BE2C (cell line): ENCODE results near the gene UPF3A.
"Not testable (repeated sequence)": the region's sequence is repeated elsewhere in the genome, so short reads cannot be mapped to it uniquely, and the experiment has no call there.

Source experiments
- DNase-seq: peaks from one replicate; pipeline ENCODE4 v3.0.0-alpha.2; 2020
- H3K27me3 ChIP-seq: fragments of 250-450 bp; sonication (Bioruptor Pico); 2 replicates; pipeline ENCODE4 v1.5.1; 2020; ENCODE audit warnings: mild to moderate bottlenecking
- H3K36me3 ChIP-seq: fragments of 250-450 bp; sonication (Bioruptor Pico); 2 replicates; pipeline ENCODE4 v1.5.1; 2020; ENCODE audit warnings: mild to moderate bottlenecking
- H3K4me1 ChIP-seq: fragments of 250-450 bp; sonication (Bioruptor Pico); 2 replicates; pipeline ENCODE4 v1.5.1; 2020
- H3K4me3 ChIP-seq: 2 replicates; pipeline ENCODE4 v1.5.1; 2011; ENCODE audit warnings: low read depth, low read length
- H3K9me3 ChIP-seq: fragments of 250-450 bp; sonication (Bioruptor Pico); 2 replicates; pipeline ENCODE4 v1.5.1; 2020
- TF ChIP-seq, protein P1 (sequence below): IDR thresholded peaks from 2 replicates; pipeline ENCODE4 v1.5.1; 2012; ENCODE audit warnings: mild to moderate bottlenecking, low read depth, low read length

The UPF3A gene

DNA sequence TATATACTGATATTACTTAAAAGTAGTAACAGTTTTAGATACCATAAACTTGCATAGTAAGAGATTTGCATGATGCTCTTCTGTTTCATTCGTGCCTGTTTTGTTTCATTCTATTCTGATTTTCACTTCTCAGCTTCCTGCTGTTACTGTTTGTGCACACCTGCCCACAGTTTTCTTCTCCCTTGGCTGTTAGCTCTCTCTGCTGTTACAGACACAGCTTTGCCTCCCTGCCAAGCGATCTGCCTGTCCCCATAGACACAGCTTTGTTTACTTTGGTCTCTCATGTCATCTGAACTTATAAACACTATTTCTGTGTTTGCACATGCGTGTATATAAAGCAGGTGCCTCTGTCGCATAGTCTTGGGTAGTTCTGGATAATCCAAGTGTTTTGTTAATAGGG, 21.4 kb upstream of the UPF3A start:
- TF ChIP-seq, protein P1, sequence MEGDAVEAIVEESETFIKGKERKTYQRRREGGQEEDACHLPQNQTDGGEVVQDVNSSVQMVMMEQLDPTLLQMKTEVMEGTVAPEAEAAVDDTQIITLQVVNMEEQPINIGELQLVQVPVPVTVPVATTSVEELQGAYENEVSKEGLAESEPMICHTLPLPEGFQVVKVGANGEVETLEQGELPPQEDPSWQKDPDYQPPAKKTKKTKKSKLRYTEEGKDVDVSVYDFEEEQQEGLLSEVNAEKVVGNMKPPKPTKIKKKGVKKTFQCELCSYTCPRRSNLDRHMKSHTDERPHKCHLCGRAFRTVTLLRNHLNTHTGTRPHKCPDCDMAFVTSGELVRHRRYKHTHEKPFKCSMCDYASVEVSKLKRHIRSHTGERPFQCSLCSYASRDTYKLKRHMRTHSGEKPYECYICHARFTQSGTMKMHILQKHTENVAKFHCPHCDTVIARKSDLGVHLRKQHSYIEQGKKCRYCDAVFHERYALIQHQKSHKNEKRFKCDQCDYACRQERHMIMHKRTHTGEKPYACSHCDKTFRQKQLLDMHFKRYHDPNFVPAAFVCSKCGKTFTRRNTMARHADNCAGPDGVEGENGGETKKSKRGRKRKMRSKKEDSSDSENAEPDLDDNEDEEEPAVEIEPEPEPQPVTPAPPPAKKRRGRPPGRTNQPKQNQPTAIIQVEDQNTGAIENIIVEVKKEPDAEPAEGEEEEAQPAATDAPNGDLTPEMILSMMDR: no peak
- Histone ChIP-seq H3K36me3 (peaks cover 72% of the 10 kb centered on the region), H3K27me3 (no peaks in the 10 kb centered on the region), H3K4me1 (no peaks in the 10 kb centered on the region), H3K4me3 (no peak overlapping the region), H3K9me3 (no peaks in the 10 kb centered on the region)
- DNase-seq: no peak

DNA sequence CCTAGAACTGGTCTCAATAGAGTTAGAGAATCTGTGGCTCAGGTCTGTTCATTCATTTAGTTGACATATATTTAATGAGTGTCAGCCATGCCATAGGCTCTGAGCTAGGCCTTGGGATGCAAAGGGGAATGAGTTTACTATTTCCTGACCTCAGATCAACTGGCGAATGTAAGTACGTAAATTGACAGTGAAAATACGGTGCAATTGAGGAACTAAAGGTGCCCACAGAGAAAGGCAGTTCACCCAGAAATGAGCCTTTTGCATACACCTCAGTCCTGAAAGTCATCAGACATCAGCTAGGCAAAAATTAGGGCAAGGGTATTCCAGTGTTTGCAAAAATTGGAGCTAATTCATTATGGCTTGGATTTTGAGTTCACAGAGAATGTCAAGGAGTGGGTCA, 20.6 kb upstream of the UPF3A start:
- peaks cover 75% of the 10 kb centered on the region for H3K36me3 ChIP-seq
- H3K9me3 ChIP-seq: no peaks in the 10 kb centered on the region
- no peak for DNase-seq
- H3K4me3 ChIP-seq: no peak overlapping the region
- no peaks in the 10 kb centered on the region for H3K4me1 ChIP-seq
- no peaks in the 10 kb centered on the region for H3K27me3 ChIP-seq
- TF ChIP-seq, protein P1: no peak

DNA sequence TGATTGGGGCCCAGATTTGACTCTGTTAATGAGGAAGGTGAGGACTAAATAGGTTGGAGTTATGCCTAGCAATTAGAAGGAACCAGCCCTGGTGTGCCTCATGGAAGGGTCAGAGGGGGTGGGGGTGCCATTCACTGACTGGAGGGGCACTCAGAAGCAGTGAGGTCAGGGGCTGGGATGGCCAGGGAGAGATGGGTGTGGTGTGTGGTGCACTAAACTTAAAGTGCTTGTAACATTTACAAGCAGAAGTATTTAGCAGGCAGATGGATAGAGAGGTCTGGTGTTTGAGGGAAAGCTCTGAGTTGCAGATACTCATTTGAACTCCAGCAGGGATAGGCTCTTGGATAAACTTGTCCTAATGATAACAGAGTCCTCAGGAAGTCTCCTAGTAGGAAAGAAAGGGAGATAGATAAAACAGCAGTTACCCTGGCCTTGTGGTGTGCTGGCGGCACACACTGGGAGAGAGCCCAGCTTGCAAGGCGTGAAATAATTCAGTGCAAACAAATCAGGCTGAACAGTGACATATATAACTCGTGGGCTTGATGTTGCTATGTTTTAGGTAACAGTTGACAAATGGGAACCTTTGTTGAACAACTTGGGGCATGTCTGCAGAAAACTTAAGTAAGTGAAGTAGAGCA, 20.0 kb upstream of the UPF3A start:
- peaks cover 81% of the 10 kb centered on the region for H3K36me3 ChIP-seq
- DNase-seq: no peak
- no peak overlapping the region for H3K4me3 ChIP-seq
- TF ChIP-seq, protein P1: no peak
- H3K4me1 ChIP-seq: no peaks in the 10 kb centered on the region
- no peaks in the 10 kb centered on the region for H3K9me3 ChIP-seq
- H3K27me3 ChIP-seq: no peaks in the 10 kb centered on the region

DNA sequence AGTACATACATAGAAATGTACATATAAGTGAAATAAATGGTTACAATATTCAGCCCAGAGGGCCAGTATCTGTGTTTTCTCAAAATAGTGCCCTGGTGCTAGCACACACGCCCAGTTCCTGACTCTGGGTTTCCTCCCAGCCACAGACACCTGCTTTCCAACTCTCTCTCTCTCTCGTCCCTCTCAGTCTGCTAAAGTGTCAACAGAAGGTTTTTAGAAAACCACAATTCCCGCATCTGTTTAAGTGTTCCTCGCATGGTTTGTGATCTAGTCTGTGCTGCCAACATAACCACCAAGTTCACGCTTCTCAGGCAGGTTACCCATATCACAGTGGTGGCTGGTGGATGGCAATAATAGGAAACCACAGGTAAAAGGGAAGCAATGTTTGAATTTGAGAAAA, 17.8 kb upstream of the UPF3A start:
- TF ChIP-seq, protein P1: no peak
- DNase-seq: no peak
- no peaks in the 10 kb centered on the region for H3K4me1 ChIP-seq
- no peaks in the 10 kb centered on the region for H3K9me3 ChIP-seq
- H3K36me3 ChIP-seq: peaks cover 92% of the 10 kb centered on the region
- no peak overlapping the region for H3K4me3 ChIP-seq
- H3K27me3 ChIP-seq: no peaks in the 10 kb centered on the region

DNA sequence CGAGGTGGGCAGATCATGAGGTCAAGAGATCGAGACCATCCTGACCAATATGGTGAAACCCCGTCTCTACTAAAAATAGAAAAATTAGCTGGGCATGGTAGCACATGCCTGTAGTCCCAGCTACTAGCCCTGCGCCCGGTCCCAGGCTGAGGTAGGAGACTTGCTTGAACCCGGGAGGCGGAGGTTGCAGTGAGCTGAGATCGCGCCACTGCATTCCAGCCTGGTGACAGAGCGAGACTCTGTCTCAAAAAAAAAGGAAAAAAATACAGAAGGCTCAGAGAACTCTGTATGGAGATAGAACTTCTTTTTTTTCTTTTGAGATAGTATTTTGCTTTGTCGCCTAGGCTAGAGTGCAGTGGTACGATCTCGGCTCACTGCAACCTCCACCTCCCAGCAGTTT, 17.1 kb upstream of the UPF3A start:
- not testable (repeated sequence) for H3K4me3 ChIP-seq, H3K9me3 ChIP-seq, H3K4me1 ChIP-seq, DNase-seq, H3K27me3 ChIP-seq
- H3K36me3 ChIP-seq: peaks cover 95% of the 10 kb centered on the region

DNA sequence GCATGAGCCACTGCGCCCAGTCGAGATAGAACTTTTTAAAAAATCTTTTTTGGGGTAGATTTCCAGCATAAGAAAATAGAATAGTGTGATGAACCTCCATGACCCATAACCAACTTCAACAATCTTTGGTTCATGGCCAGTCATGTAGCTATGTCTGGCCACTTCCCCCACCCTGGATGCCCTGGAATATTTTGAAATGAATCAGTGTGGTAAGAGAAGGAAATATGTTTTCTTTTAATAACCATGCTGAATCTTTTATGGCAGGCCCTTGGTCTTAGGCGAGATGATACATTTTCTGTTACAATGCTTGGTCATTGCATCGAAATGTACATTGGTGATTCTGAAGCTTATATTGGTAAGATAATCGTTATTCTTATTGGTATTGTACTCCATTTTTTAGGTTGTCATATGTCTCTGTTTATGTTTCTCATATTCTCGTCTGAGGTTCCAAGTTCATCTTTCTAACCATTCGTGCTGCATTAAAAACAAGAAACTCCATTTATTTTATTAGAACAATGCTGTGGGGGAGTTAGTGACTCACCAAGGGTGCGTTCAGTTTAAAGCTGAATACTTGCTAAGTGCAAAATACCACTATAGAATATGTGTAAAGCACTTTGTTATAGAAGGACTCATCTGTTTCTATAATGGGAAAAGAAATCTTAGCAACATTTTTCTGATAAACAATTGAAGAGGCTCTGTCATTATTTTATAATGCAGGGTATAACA, 16.4 kb upstream of the UPF3A start:
- TF ChIP-seq, protein P1: no peak
- H3K9me3 ChIP-seq: no peaks in the 10 kb centered on the region
- no peaks in the 10 kb centered on the region for H3K27me3 ChIP-seq
- DNase-seq: no peak
- H3K4me3 ChIP-seq: no peak overlapping the region
- no peaks in the 10 kb centered on the region for H3K4me1 ChIP-seq
- peaks cover 95% of the 10 kb centered on the region for H3K36me3 ChIP-seq
